Neural cell (in vitro differentiated cells): ENCODE measurements around the gene HBM. TPM values are rescaled to one million over a fixed set of nuclear protein-coding genes. Genes with fewer than 3 reads are reported as not detected.

Experiments used
- H2AFZ ChIP-seq: fragments of 200-600, 300-800 bp; sonication (generic), shearing (Covaris generic); 2 replicates; pipeline ENCODE4 v1.6.0; 2014; ENCODE audit warnings: low read depth, mild to moderate bottlenecking, antibody characterized with exemption, low read length, moderate library complexity
- H3F3A ChIP-seq: fragments of 200-600 bp; shearing (Covaris generic); 2 replicates; pipeline ENCODE4 v1.6.1; 2016; ENCODE audit warnings: mild to moderate bottlenecking, moderate library complexity, mixed read lengths, antibody characterized with exemption, low read length; ENCODE audit not compliant: insufficient read depth, poor library complexity, severe bottlenecking
- H3K27ac ChIP-seq: fragments of 200-600, 300-800 bp; sonication (generic), shearing (Covaris generic); 2 replicates; pipeline ENCODE4 v1.5.1; 2014; ENCODE audit warnings: mild to moderate bottlenecking, low read length, moderate library complexity
- H3K27me3 ChIP-seq: fragments of 300-800, 200-600 bp; sonication (generic), shearing (Covaris generic); 2 replicates; pipeline ENCODE4 v1.6.0; 2014; ENCODE audit warnings: mild to moderate bottlenecking, low read depth, low read length, moderate library complexity; ENCODE audit not compliant: insufficient read depth
- H3K36me3 ChIP-seq: fragments of 300-800, 200-600 bp; sonication (generic), shearing (Covaris generic); 2 replicates; pipeline ENCODE4 v1.5.1; 2014; ENCODE audit warnings: mild to moderate bottlenecking, antibody characterized with exemption, low read length, moderate library complexity; ENCODE audit not compliant: insufficient read depth
- H3K4me2 ChIP-seq: fragments of 300-800, 200-600 bp; sonication (generic), shearing (Covaris generic); 2 replicates; pipeline ENCODE4 v1.6.0; 2014; ENCODE audit warnings: mild to moderate bottlenecking, low read length
- H3K4me3 ChIP-seq: fragments of 300-800, 200-600 bp; sonication (generic), shearing (Covaris generic); 2 replicates; pipeline ENCODE4 v1.5.1; 2014; ENCODE audit warnings: mild to moderate bottlenecking, low read length, moderate library complexity
- H3K79me2 ChIP-seq: fragments of 200-600 bp; shearing (Covaris generic); replicated peaks from 2 replicates; pipeline ENCODE4 v1.6.0; 2014; ENCODE audit warnings: mild to moderate bottlenecking, low read length, moderate library complexity; ENCODE audit not compliant: insufficient read depth
- H3K9ac ChIP-seq: fragments of 300-800, 200-600 bp; sonication (generic), shearing (Covaris generic); 2 replicates; pipeline ENCODE4 v1.6.1; 2016; ENCODE audit warnings: mild to moderate bottlenecking, low read length, mixed read lengths
- H3K9me2 ChIP-seq: fragments of 200-600 bp; shearing (Covaris generic); 2 replicates; pipeline ENCODE4 v1.6.1; 2016; ENCODE audit warnings: mild to moderate bottlenecking, low read length, mixed read lengths; ENCODE audit not compliant: insufficient read depth
- H3K9me3 ChIP-seq: fragments of 200-600, 300-800 bp; sonication (generic), shearing (Covaris generic); 2 replicates; pipeline ENCODE4 v1.6.1; 2016; ENCODE audit warnings: mild to moderate bottlenecking, mixed run types, low read length, moderate library complexity, mixed read lengths
- H4K20me1 ChIP-seq: fragments of 200-600 bp; shearing (Covaris generic); 2 replicates; pipeline ENCODE4 v1.6.1; 2016; ENCODE audit warnings: mild to moderate bottlenecking, mixed run types; ENCODE audit not compliant: insufficient read depth
- EP300 ChIP-seq: fragments of 450-650 bp; conservative IDR thresholded peaks from 2 replicates; pipeline ENCODE4 v1.6.1; 2014; ENCODE audit warnings: antibody characterized with exemption, mild to moderate bottlenecking, moderate library complexity; ENCODE audit not compliant: poor library complexity, severe bottlenecking
- EZH2 ChIP-seq: fragments of 200-600, 300-800 bp; shearing (Covaris generic), sonication (generic); IDR thresholded peaks from 2 replicates; pipeline ENCODE4 v1.6.1; 2014; ENCODE audit warnings: antibody characterized with exemption, low read length, borderline replicate concordance, mild to moderate bottlenecking; ENCODE audit not compliant: insufficient read depth, poor library complexity, severe bottlenecking
- MXI1 ChIP-seq: fragments of 450-650 bp; conservative IDR thresholded peaks from 2 replicates; pipeline ENCODE4 v1.6.1; 2014; ENCODE audit warnings: antibody characterized with exemption, mild to moderate bottlenecking; ENCODE audit not compliant: poor library complexity, severe bottlenecking
- POLR2AphosphoS5 ChIP-seq: IDR thresholded peaks from 2 replicates; pipeline ENCODE4 v1.6.1; 2012
- RAD21 ChIP-seq: fragments of 450-650 bp; conservative IDR thresholded peaks from 2 replicates; pipeline ENCODE4 v1.6.1; 2014; ENCODE audit warnings: antibody characterized with exemption, mild to moderate bottlenecking, moderate library complexity
- SMC3 ChIP-seq: fragments of 450-650 bp; conservative IDR thresholded peaks from 2 replicates; pipeline ENCODE4 v1.6.1; 2014; ENCODE audit warnings: antibody characterized with exemption, mild to moderate bottlenecking, moderate library complexity; ENCODE audit not compliant: poor library complexity
- TAF1 ChIP-seq: IDR thresholded peaks from 2 replicates; pipeline ENCODE4 v1.6.1; 2012; ENCODE audit warnings: low read depth
- polyA plus RNA-seq: library from polyadenylated mRNA; depleted of rRNA; stranded (reverse); fragments of >200 nt; gene quantifications from 2 replicates; pipeline ENCODE4 v1.2.3, GENCODE V29; 2014
- TF ChIP-seq, protein P1 (sequence below): IDR thresholded peaks from 2 replicates; pipeline ENCODE4 v1.6.1; 2012; ENCODE audit warnings: borderline replicate concordance
- TF ChIP-seq, protein P2 (sequence below): fragments of 450-650 bp; IDR thresholded peaks from 2 replicates; pipeline ENCODE4 v1.5.1; 2014; ENCODE audit warnings: antibody characterized with exemption, mild to moderate bottlenecking, moderate library complexity; ENCODE audit not compliant: poor library complexity, severe bottlenecking

HBM gene
- polyA plus RNA-seq, 1 donor from 2014 or later: not detected

DNA sequence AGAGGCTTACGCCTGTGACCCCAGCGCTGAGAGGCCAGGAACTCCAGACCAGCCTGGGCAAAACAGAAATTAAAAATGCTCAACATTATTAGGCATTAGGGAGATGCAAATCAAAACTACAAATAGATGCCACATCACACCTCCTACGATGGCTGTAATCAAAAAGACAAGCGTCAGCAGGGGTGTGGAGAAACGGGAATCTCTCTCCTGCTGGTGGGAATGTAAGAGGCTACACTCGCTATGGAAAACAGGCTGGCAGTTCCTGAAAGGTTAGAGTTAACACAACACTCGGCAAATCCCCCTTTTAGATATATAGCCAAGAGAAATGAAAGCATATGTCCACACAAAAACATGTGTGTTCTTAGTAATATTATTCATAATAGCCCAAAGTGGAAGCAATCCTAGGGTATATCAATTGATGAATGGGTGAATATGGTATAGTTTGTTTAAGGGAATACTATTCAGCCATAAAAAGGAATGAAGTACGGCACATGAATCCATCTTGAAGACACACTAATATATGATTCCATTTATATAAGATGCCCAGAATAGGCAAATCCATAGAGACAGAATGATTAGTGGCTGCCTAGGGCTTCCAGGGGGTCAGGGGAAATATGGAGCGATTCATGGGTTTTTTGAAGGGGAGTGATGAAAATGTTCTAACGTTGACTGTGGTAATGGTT is 25.5 kb upstream of the HBM start:
- Histone ChIP-seq H3K4me3 (no peak overlapping the region), H3K36me3 (no peaks in the 10 kb centered on the region), H4K20me1 (no peaks in the 10 kb centered on the region), H3K27me3 (no peaks in the 10 kb centered on the region), H3K9ac (no peak overlapping the region), H3K9me2 (no peaks in the 10 kb centered on the region), H3K4me2 (no peak overlapping the region), H3K9me3 (no peaks in the 10 kb centered on the region), H3K27ac (no peak overlapping the region), H3F3A (no peaks in the 10 kb centered on the region), H3K79me2 (no peaks in the 10 kb centered on the region), H2AFZ (no peak overlapping the region)
- no peak for TF ChIP-seq EP300

DNA sequence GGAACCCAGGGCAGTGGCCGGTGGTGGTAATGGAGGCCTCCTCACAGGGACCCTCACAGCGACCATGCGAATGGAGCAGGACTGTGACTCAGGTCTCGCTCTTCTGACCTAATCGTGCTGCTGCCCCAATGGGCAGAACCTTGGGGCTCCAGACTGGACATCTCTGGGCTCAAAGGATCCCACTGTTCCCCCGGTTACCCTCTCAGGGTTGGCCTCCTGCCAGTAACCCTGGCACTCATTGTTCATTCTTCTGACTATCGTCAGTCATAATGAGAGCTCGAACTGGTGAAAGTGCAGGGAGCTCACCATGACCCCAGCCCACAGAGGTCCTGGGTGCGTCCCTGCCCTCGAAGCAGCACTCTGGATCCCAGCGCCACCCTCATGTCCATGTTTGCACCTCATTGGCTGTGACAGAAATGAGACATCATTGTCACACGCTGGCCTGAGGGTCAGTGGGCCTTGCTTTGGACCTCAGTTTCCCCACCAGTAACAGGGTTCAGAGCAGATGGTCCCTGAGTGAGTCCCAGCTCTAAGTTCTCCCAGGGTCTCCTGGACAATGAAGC is 23.3 kb upstream of the HBM start:
- Histone ChIP-seq H3K4me3 (no peak overlapping the region), H3K36me3 (no peaks in the 10 kb centered on the region), H3K9me3 (no peaks in the 10 kb centered on the region), H3K9me2 (no peaks in the 10 kb centered on the region), H3K27me3 (no peaks in the 10 kb centered on the region), H3F3A (no peaks in the 10 kb centered on the region), H3K27ac (no peak overlapping the region), H4K20me1 (no peaks in the 10 kb centered on the region), H2AFZ (no peak overlapping the region), H3K9ac (no peak overlapping the region), H3K4me2 (no peak overlapping the region), H3K79me2 (no peaks in the 10 kb centered on the region)
- TF ChIP-seq EZH2 (no peak), RAD21 (no peak), SMC3 (no peak), POLR2AphosphoS5 (no peak), TAF1 (no peak), MXI1 (no peak), EP300 (no peak)
- TF ChIP-seq, protein P1, sequence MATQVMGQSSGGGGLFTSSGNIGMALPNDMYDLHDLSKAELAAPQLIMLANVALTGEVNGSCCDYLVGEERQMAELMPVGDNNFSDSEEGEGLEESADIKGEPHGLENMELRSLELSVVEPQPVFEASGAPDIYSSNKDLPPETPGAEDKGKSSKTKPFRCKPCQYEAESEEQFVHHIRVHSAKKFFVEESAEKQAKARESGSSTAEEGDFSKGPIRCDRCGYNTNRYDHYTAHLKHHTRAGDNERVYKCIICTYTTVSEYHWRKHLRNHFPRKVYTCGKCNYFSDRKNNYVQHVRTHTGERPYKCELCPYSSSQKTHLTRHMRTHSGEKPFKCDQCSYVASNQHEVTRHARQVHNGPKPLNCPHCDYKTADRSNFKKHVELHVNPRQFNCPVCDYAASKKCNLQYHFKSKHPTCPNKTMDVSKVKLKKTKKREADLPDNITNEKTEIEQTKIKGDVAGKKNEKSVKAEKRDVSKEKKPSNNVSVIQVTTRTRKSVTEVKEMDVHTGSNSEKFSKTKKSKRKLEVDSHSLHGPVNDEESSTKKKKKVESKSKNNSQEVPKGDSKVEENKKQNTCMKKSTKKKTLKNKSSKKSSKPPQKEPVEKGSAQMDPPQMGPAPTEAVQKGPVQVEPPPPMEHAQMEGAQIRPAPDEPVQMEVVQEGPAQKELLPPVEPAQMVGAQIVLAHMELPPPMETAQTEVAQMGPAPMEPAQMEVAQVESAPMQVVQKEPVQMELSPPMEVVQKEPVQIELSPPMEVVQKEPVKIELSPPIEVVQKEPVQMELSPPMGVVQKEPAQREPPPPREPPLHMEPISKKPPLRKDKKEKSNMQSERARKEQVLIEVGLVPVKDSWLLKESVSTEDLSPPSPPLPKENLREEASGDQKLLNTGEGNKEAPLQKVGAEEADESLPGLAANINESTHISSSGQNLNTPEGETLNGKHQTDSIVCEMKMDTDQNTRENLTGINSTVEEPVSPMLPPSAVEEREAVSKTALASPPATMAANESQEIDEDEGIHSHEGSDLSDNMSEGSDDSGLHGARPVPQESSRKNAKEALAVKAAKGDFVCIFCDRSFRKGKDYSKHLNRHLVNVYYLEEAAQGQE: no peak
- TF ChIP-seq, protein P2, sequence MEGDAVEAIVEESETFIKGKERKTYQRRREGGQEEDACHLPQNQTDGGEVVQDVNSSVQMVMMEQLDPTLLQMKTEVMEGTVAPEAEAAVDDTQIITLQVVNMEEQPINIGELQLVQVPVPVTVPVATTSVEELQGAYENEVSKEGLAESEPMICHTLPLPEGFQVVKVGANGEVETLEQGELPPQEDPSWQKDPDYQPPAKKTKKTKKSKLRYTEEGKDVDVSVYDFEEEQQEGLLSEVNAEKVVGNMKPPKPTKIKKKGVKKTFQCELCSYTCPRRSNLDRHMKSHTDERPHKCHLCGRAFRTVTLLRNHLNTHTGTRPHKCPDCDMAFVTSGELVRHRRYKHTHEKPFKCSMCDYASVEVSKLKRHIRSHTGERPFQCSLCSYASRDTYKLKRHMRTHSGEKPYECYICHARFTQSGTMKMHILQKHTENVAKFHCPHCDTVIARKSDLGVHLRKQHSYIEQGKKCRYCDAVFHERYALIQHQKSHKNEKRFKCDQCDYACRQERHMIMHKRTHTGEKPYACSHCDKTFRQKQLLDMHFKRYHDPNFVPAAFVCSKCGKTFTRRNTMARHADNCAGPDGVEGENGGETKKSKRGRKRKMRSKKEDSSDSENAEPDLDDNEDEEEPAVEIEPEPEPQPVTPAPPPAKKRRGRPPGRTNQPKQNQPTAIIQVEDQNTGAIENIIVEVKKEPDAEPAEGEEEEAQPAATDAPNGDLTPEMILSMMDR: no peak
